HEK293 (cell line): ENCODE data around the gene BBS9.
"Not testable (repeated sequence)": the region's sequence is repeated elsewhere in the genome, so short reads cannot be mapped to it uniquely, and the experiment has no call there.

ENCODE experiments used
- CTCF ChIA-PET: fragments of 350-600 bp; formaldehyde crosslinking; extraction: SDS; loops from one replicate; lab custom pipeline; 2021; ENCODE audit warnings: antibody characterized with exemption; lab: Yijun Ruan, JAX
- POLR2A ChIA-PET: fragments of 300-600 bp; formaldehyde crosslinking; extraction: SDS; loops from one replicate; lab custom pipeline; 2020; ENCODE audit warnings: antibody characterized with exemption, inconsistent platforms; lab: Yijun Ruan, JAX
- H3K27ac ChIP-seq: fragments of 200-500 bp; sonication (Bioruptor generic); 2 replicates; pipeline ENCODE4 v1.5.1; 2014; ENCODE audit warnings: low read depth, low read length, control low read depth, inconsistent platforms; ENCODE audit errors: extremely low read depth
- H3K36me3 ChIP-seq, 2 experiments: fragments of 200-500 bp in 1 of 2; sonication (Bioruptor generic) in 1 of 2; 1 replicate in 1 of 2; 2 replicates in 1 of 2; pipeline ENCODE4 v1.5.1; 2014 to 2017; ENCODE audit warnings: inconsistent platforms in 2 of 2, low read length in 2 of 2; ENCODE audit not compliant: control insufficient read depth in 2 of 2, insufficient read depth in 1 of 2
- H3K4me1 ChIP-seq: fragments of 200-500 bp; sonication (Bioruptor generic); 2 replicates; pipeline ENCODE4 v1.5.1; 2014; ENCODE audit warnings: mild to moderate bottlenecking, low read length, inconsistent platforms; ENCODE audit not compliant: control insufficient read depth, insufficient read depth
- H3K4me3 ChIP-seq: 2 replicates; pipeline ENCODE4 v1.5.1; 2011; ENCODE audit warnings: low read depth, mild to moderate bottlenecking, control low read depth, low read length, moderate library complexity
- H3K9me3 ChIP-seq: fragments of 200-500 bp; sonication (Bioruptor generic); 2 replicates; pipeline ENCODE4 v1.5.1; 2014; ENCODE audit warnings: low read depth, low read length, inconsistent platforms; ENCODE audit not compliant: control insufficient read depth, insufficient read depth
- ATF2 ChIP-seq: fragments of 450-650 bp; formaldehyde crosslinking; IDR thresholded peaks from 2 replicates; pipeline ENCODE4 v1.5.1; 2016; ENCODE audit warnings: missing biosample characterization, missing genetic modification characterization, low read depth
- BCL6B ChIP-seq: fragments of 450-650 bp; formaldehyde crosslinking; IDR thresholded peaks from 2 replicates; pipeline ENCODE4 v1.5.1; 2017; ENCODE audit warnings: missing biosample characterization, missing genetic modification characterization
- HIC1 ChIP-seq: fragments of 450-650 bp; formaldehyde crosslinking; IDR thresholded peaks from 2 replicates; pipeline ENCODE4 v1.5.1; 2016; ENCODE audit warnings: missing biosample characterization, missing genetic modification characterization
- KLF1 ChIP-seq: fragments of 450-650 bp; formaldehyde crosslinking; IDR thresholded peaks from 2 replicates; pipeline ENCODE4 v1.5.1; 2016; ENCODE audit warnings: missing biosample characterization, missing genetic modification characterization
- WT1 ChIP-seq: fragments of 450-650 bp; formaldehyde crosslinking; IDR thresholded peaks from 2 replicates; pipeline ENCODE4 v1.5.1; 2016; ENCODE audit warnings: missing biosample characterization, missing genetic modification characterization
- ZBTB8A ChIP-seq: fragments of 450-650 bp; formaldehyde crosslinking; IDR thresholded peaks from 2 replicates; pipeline ENCODE4 v1.5.1; 2016; ENCODE audit warnings: missing biosample characterization, missing genetic modification characterization
- ZNF140 ChIP-seq: fragments of 450-650 bp; formaldehyde crosslinking; IDR thresholded peaks from 2 replicates; pipeline ENCODE4 v1.5.1; 2016; ENCODE audit warnings: missing biosample characterization, missing genetic modification characterization
- ZNF214 ChIP-seq: fragments of 450-650 bp; formaldehyde crosslinking; IDR thresholded peaks from 2 replicates; pipeline ENCODE4 v1.5.1; 2017; ENCODE audit warnings: missing biosample characterization, mild to moderate bottlenecking, missing genetic modification characterization, borderline replicate concordance
- ZNF350 ChIP-seq: fragments of 450-650 bp; formaldehyde crosslinking; IDR thresholded peaks from 2 replicates; pipeline ENCODE4 v1.5.0; 2017; ENCODE audit warnings: missing biosample characterization, mild to moderate bottlenecking, missing genetic modification characterization
- ZNF521 ChIP-seq: fragments of 450-650 bp; formaldehyde crosslinking; IDR thresholded peaks from 2 replicates; pipeline ENCODE4 v1.5.1; 2017; ENCODE audit warnings: missing biosample characterization, mild to moderate bottlenecking, missing genetic modification characterization
- ZNF529 ChIP-seq: fragments of 450-650 bp; formaldehyde crosslinking; IDR thresholded peaks from 2 replicates; pipeline ENCODE4 v1.5.1; 2017; ENCODE audit warnings: missing genetic modification characterization, missing biosample characterization; ENCODE audit not compliant: insufficient replicate concordance
- ZNF558 ChIP-seq: fragments of 450-650 bp; formaldehyde crosslinking; IDR thresholded peaks from 2 replicates; pipeline ENCODE4 v1.5.1; 2016; ENCODE audit warnings: missing biosample characterization, missing genetic modification characterization
- ZNF776 ChIP-seq: fragments of 450-650 bp; formaldehyde crosslinking; IDR thresholded peaks from 2 replicates; pipeline ENCODE4 v1.5.0; 2017; ENCODE audit warnings: missing biosample characterization, missing genetic modification characterization, borderline replicate concordance
- ZNF843 ChIP-seq: fragments of 450-650 bp; formaldehyde crosslinking; IDR thresholded peaks from 2 replicates; pipeline ENCODE4 v1.5.1; 2016; ENCODE audit warnings: missing biosample characterization, missing genetic modification characterization
- TF ChIP-seq, protein P1 (sequence below): fragments of 450-650 bp; formaldehyde crosslinking; conservative IDR thresholded peaks from 2 replicates; pipeline ENCODE4 v1.5.1; 2016; ENCODE audit warnings: low read depth, missing biosample characterization, missing genetic modification characterization

The BBS9 gene

GRCh38 chr7:33299425-33299824 lies 170.1 kb downstream of the BBS9 start:
- ChIA-PET CTCF (no interaction called here), POLR2A (no interaction called here)
- Histone ChIP-seq H3K27ac (no peak overlapping the region), H3K4me3 (no peak overlapping the region), H3K9me3 (no peaks in the 10 kb centered on the region), H3K36me3 (no peaks in the 10 kb centered on the region), H3K4me1 (no peaks in the 10 kb centered on the region)
- TF ChIP-seq ZNF350 (tag by site-specific recombination): no peak
- TF ChIP-seq BCL6B (tag by site-specific recombination): no peak
- TF ChIP-seq ZNF529: no peak
- TF ChIP-seq ZNF776 (tag by site-specific recombination): no peak
- no peak for TF ChIP-seq WT1
- TF ChIP-seq ZNF558 (tag by site-specific recombination): no peak
- TF ChIP-seq ZNF843: no peak
- TF ChIP-seq KLF1 (tag by site-specific recombination): no peak
- TF ChIP-seq ATF2 (tag by site-specific recombination): no peak

- Histone ChIP-seq H3K36me3 (no peaks in the 10 kb centered on the region), H3K4me3 (no peak overlapping the region), H3K9me3 (no peaks in the 10 kb centered on the region), H3K27ac (no peak overlapping the region), H3K4me1 (no peaks in the 10 kb centered on the region)
- POLR2A ChIA-PET: no interaction called here
- TF ChIP-seq ZNF521 (tag by site-specific recombination): no peak
- CTCF ChIA-PET: no interaction called here
Measured at GRCh38 chr7:33300131-33300530, 170.8 kb downstream of the BBS9 start.

- H3K4me1 ChIP-seq: no peaks in the 10 kb centered on the region
- H3K4me3 ChIP-seq: no peak overlapping the region
- no peaks in the 10 kb centered on the region for H3K36me3 ChIP-seq
- H3K9me3 ChIP-seq: no peaks in the 10 kb centered on the region
- H3K27ac ChIP-seq: no peak overlapping the region
- ChIA-PET POLR2A (no interaction called here), CTCF (no interaction called here)
- TF ChIP-seq ZNF214 (tag by site-specific recombination): no peak
Measured at GRCh38 chr7:33300742-33301141, 171.4 kb downstream of the BBS9 start.

DNA sequence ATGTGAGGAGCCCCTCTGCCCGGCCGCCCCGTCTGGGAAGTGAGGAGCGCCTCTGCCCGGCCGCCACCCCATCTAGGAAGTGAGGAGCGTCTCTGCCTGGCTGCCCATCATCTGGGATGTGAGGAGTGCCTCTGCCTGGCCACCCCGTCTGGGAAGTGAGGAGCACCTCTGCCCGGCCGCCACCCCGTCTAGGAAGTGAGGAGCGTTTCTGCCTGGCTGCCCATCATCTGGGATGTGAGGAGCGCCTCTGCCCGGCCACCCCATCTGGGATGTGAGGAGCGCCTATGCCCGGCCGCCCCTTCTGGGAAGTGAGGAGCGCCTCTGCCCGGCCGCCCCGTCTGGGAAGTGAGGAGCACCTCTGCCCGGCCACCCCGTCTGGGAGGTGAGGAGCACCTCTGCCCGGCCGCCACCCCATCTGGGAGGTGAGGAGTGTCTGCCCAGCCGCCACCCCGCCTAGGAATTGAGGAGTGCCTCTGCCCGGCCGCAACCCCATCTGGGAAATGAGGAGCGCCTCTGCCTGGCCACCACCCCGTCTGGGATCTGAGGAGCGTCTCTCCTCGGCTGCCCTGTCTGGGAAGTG lies 174.7 kb downstream of the BBS9 start:
- H3K4me1 ChIP-seq, POLR2A ChIA-PET, CTCF ChIA-PET, H3K9me3 ChIP-seq, H3K36me3 ChIP-seq, H3K4me3 ChIP-seq, H3K27ac ChIP-seq: not testable (repeated sequence)

DNA sequence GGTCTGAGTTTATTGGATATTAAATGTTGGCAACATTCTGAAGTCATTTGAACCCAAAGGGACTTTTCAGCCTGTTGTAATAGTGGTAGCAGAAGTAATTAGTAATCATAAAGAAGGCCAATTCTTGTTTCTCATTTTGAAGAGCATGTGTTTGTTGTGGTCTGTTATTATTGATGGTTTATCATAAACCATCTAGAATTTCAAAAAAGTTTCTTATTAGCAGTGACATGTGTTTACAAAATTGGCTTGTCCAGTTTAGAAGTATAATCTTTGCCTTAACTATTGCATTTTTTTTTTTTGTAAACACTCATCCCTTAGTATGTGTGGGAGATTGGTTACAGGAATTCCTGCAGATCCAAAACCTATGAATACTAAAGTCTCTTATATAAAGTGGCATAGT lies 177.8 kb downstream of the BBS9 start:
- no peak overlapping the region for H3K4me3 ChIP-seq
- CTCF ChIA-PET: no interaction called here
- H3K27ac ChIP-seq: no peak overlapping the region
- no peaks in the 10 kb centered on the region for H3K36me3 ChIP-seq
- POLR2A ChIA-PET: no interaction called here
- no peaks in the 10 kb centered on the region for H3K4me1 ChIP-seq
- H3K9me3 ChIP-seq: no peaks in the 10 kb centered on the region
- TF ChIP-seq ZNF140 (tag by site-specific recombination) (no peak), ZBTB8A (no peak), HIC1 (no peak)
- TF ChIP-seq, protein P1, sequence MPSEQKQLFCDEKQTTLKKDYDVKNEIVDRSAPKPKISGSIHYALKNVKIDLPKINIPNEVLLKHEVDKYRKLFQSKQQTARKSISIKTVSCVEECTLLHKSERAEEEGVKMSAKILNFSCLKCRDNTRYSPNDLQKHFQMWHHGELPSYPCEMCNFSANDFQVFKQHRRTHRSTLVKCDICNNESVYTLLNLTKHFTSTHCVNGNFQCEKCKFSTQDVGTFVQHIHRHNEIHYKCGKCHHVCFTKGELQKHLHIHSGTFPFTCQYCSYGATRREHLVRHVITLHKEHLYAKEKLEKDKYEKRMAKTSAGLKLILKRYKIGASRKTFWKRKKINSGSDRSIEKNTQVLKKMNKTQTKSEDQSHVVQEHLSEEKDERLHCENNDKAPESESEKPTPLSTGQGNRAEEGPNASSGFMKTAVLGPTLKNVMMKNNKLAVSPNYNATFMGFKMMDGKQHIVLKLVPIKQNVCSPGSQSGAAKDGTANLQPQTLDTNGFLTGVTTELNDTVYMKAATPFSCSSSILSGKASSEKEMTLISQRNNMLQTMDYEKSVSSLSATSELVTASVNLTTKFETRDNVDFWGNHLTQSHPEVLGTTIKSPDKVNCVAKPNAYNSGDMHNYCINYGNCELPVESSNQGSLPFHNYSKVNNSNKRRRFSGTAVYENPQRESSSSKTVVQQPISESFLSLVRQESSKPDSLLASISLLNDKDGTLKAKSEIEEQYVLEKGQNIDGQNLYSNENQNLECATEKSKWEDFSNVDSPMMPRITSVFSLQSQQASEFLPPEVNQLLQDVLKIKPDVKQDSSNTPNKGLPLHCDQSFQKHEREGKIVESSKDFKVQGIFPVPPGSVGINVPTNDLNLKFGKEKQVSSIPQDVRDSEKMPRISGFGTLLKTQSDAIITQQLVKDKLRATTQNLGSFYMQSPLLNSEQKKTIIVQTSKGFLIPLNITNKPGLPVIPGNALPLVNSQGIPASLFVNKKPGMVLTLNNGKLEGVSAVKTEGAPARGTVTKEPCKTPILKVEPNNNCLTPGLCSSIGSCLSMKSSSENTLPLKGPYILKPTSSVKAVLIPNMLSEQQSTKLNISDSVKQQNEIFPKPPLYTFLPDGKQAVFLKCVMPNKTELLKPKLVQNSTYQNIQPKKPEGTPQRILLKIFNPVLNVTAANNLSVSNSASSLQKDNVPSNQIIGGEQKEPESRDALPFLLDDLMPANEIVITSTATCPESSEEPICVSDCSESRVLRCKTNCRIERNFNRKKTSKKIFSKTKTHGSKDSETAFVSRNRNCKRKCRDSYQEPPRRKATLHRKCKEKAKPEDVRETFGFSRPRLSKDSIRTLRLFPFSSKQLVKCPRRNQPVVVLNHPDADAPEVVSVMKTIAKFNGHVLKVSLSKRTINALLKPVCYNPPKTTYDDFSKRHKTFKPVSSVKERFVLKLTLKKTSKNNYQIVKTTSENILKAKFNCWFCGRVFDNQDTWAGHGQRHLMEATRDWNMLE (tag by site-specific recombination): no peak
